Neural cell (in vitro differentiated cells): ENCODE measurements around the gene CXCL5. TPM values are rescaled to one million over a fixed set of nuclear protein-coding genes. Genes with fewer than 3 reads are reported as not detected.

Experiments used
- H2AFZ ChIP-seq: fragments of 200-600, 300-800 bp; sonication (generic), shearing (Covaris generic); 2 replicates; pipeline ENCODE4 v1.6.0; 2014; ENCODE audit warnings: low read depth, mild to moderate bottlenecking, antibody characterized with exemption, low read length, moderate library complexity
- H3F3A ChIP-seq: fragments of 200-600 bp; shearing (Covaris generic); 2 replicates; pipeline ENCODE4 v1.6.1; 2016; ENCODE audit warnings: mild to moderate bottlenecking, moderate library complexity, mixed read lengths, antibody characterized with exemption, low read length; ENCODE audit not compliant: insufficient read depth, poor library complexity, severe bottlenecking
- H3K27ac ChIP-seq: fragments of 200-600, 300-800 bp; sonication (generic), shearing (Covaris generic); 2 replicates; pipeline ENCODE4 v1.5.1; 2014; ENCODE audit warnings: mild to moderate bottlenecking, low read length, moderate library complexity
- H3K27me3 ChIP-seq: fragments of 300-800, 200-600 bp; sonication (generic), shearing (Covaris generic); 2 replicates; pipeline ENCODE4 v1.6.0; 2014; ENCODE audit warnings: mild to moderate bottlenecking, low read depth, low read length, moderate library complexity; ENCODE audit not compliant: insufficient read depth
- H3K36me3 ChIP-seq: fragments of 300-800, 200-600 bp; sonication (generic), shearing (Covaris generic); 2 replicates; pipeline ENCODE4 v1.5.1; 2014; ENCODE audit warnings: mild to moderate bottlenecking, antibody characterized with exemption, low read length, moderate library complexity; ENCODE audit not compliant: insufficient read depth
- H3K4me2 ChIP-seq: fragments of 300-800, 200-600 bp; sonication (generic), shearing (Covaris generic); 2 replicates; pipeline ENCODE4 v1.6.0; 2014; ENCODE audit warnings: mild to moderate bottlenecking, low read length
- H3K4me3 ChIP-seq: fragments of 300-800, 200-600 bp; sonication (generic), shearing (Covaris generic); 2 replicates; pipeline ENCODE4 v1.5.1; 2014; ENCODE audit warnings: mild to moderate bottlenecking, low read length, moderate library complexity
- H3K79me2 ChIP-seq: fragments of 200-600 bp; shearing (Covaris generic); replicated peaks from 2 replicates; pipeline ENCODE4 v1.6.0; 2014; ENCODE audit warnings: mild to moderate bottlenecking, low read length, moderate library complexity; ENCODE audit not compliant: insufficient read depth
- H3K9ac ChIP-seq: fragments of 300-800, 200-600 bp; sonication (generic), shearing (Covaris generic); 2 replicates; pipeline ENCODE4 v1.6.1; 2016; ENCODE audit warnings: mild to moderate bottlenecking, low read length, mixed read lengths
- H3K9me2 ChIP-seq: fragments of 200-600 bp; shearing (Covaris generic); 2 replicates; pipeline ENCODE4 v1.6.1; 2016; ENCODE audit warnings: mild to moderate bottlenecking, low read length, mixed read lengths; ENCODE audit not compliant: insufficient read depth
- H3K9me3 ChIP-seq: fragments of 200-600, 300-800 bp; sonication (generic), shearing (Covaris generic); 2 replicates; pipeline ENCODE4 v1.6.1; 2016; ENCODE audit warnings: mild to moderate bottlenecking, mixed run types, low read length, moderate library complexity, mixed read lengths
- H4K20me1 ChIP-seq: fragments of 200-600 bp; shearing (Covaris generic); 2 replicates; pipeline ENCODE4 v1.6.1; 2016; ENCODE audit warnings: mild to moderate bottlenecking, mixed run types; ENCODE audit not compliant: insufficient read depth
- EP300 ChIP-seq: fragments of 450-650 bp; conservative IDR thresholded peaks from 2 replicates; pipeline ENCODE4 v1.6.1; 2014; ENCODE audit warnings: antibody characterized with exemption, mild to moderate bottlenecking, moderate library complexity; ENCODE audit not compliant: poor library complexity, severe bottlenecking
- EZH2 ChIP-seq: fragments of 200-600, 300-800 bp; shearing (Covaris generic), sonication (generic); IDR thresholded peaks from 2 replicates; pipeline ENCODE4 v1.6.1; 2014; ENCODE audit warnings: antibody characterized with exemption, low read length, borderline replicate concordance, mild to moderate bottlenecking; ENCODE audit not compliant: insufficient read depth, poor library complexity, severe bottlenecking
- MXI1 ChIP-seq: fragments of 450-650 bp; conservative IDR thresholded peaks from 2 replicates; pipeline ENCODE4 v1.6.1; 2014; ENCODE audit warnings: antibody characterized with exemption, mild to moderate bottlenecking; ENCODE audit not compliant: poor library complexity, severe bottlenecking
- POLR2AphosphoS5 ChIP-seq: IDR thresholded peaks from 2 replicates; pipeline ENCODE4 v1.6.1; 2012
- RAD21 ChIP-seq: fragments of 450-650 bp; conservative IDR thresholded peaks from 2 replicates; pipeline ENCODE4 v1.6.1; 2014; ENCODE audit warnings: antibody characterized with exemption, mild to moderate bottlenecking, moderate library complexity
- SMC3 ChIP-seq: fragments of 450-650 bp; conservative IDR thresholded peaks from 2 replicates; pipeline ENCODE4 v1.6.1; 2014; ENCODE audit warnings: antibody characterized with exemption, mild to moderate bottlenecking, moderate library complexity; ENCODE audit not compliant: poor library complexity
- TAF1 ChIP-seq: IDR thresholded peaks from 2 replicates; pipeline ENCODE4 v1.6.1; 2012; ENCODE audit warnings: low read depth
- polyA plus RNA-seq: library from polyadenylated mRNA; depleted of rRNA; stranded (reverse); fragments of >200 nt; gene quantifications from 2 replicates; pipeline ENCODE4 v1.2.3, GENCODE V29; 2014
- TF ChIP-seq, protein P1 (sequence below): fragments of 450-650 bp; IDR thresholded peaks from 2 replicates; pipeline ENCODE4 v1.5.1; 2014; ENCODE audit warnings: antibody characterized with exemption, mild to moderate bottlenecking, moderate library complexity; ENCODE audit not compliant: poor library complexity, severe bottlenecking
- TF ChIP-seq, protein P2 (sequence below): IDR thresholded peaks from 2 replicates; pipeline ENCODE4 v1.6.1; 2012; ENCODE audit warnings: borderline replicate concordance

The CXCL5 gene
- polyA plus RNA-seq, 1 donor from 2014 or later: not detected

DNA sequence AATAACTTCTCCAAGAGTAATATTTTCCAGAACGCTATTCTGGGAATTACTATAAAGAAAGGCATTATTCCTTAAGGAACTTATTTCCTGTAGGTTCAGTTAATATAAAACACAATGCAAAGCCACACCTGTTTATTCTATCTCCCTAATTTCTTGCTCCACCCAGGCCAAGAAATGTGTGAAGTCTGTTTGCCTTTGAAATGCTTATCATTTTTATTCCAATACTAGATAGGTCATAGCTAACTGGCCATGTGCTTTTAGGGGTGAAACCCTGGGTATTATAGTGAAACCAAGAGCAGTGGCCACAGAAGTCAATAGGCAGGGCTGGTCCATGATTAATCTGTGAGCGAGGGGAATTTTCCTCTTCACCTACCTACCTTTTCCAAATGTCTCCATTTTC is 25.2 kb upstream of the CXCL5 start:
- no peak overlapping the region for H3K4me2 ChIP-seq

DNA sequence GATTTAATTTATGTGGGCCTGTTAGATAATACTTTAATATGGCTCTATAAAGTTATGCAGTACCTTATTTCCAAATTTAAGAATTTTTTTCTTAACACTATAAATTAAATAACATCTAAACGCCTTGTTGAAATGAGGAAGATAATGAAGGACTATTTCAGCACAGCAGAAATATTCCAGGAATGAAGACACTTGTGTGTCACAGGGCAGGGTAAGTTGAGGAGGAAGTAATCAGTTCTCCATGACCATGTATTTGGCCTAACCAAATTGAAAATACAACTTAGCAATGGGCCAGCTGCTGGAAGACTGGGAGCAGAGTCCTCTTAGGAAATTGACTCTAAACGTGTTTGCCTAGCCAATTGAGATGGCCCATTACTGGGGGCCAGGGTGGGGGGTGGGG is 23.1 kb upstream of the CXCL5 start:
- H3K9me3 ChIP-seq: no peaks in the 10 kb centered on the region
- no peak for TF ChIP-seq TAF1
- TF ChIP-seq POLR2AphosphoS5: no peak
- no peak for TF ChIP-seq EZH2
- TF ChIP-seq RAD21: no peak
- no peak for TF ChIP-seq SMC3
- TF ChIP-seq, protein P1, sequence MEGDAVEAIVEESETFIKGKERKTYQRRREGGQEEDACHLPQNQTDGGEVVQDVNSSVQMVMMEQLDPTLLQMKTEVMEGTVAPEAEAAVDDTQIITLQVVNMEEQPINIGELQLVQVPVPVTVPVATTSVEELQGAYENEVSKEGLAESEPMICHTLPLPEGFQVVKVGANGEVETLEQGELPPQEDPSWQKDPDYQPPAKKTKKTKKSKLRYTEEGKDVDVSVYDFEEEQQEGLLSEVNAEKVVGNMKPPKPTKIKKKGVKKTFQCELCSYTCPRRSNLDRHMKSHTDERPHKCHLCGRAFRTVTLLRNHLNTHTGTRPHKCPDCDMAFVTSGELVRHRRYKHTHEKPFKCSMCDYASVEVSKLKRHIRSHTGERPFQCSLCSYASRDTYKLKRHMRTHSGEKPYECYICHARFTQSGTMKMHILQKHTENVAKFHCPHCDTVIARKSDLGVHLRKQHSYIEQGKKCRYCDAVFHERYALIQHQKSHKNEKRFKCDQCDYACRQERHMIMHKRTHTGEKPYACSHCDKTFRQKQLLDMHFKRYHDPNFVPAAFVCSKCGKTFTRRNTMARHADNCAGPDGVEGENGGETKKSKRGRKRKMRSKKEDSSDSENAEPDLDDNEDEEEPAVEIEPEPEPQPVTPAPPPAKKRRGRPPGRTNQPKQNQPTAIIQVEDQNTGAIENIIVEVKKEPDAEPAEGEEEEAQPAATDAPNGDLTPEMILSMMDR: no peak
- no peak for TF ChIP-seq EP300
- TF ChIP-seq, protein P2, sequence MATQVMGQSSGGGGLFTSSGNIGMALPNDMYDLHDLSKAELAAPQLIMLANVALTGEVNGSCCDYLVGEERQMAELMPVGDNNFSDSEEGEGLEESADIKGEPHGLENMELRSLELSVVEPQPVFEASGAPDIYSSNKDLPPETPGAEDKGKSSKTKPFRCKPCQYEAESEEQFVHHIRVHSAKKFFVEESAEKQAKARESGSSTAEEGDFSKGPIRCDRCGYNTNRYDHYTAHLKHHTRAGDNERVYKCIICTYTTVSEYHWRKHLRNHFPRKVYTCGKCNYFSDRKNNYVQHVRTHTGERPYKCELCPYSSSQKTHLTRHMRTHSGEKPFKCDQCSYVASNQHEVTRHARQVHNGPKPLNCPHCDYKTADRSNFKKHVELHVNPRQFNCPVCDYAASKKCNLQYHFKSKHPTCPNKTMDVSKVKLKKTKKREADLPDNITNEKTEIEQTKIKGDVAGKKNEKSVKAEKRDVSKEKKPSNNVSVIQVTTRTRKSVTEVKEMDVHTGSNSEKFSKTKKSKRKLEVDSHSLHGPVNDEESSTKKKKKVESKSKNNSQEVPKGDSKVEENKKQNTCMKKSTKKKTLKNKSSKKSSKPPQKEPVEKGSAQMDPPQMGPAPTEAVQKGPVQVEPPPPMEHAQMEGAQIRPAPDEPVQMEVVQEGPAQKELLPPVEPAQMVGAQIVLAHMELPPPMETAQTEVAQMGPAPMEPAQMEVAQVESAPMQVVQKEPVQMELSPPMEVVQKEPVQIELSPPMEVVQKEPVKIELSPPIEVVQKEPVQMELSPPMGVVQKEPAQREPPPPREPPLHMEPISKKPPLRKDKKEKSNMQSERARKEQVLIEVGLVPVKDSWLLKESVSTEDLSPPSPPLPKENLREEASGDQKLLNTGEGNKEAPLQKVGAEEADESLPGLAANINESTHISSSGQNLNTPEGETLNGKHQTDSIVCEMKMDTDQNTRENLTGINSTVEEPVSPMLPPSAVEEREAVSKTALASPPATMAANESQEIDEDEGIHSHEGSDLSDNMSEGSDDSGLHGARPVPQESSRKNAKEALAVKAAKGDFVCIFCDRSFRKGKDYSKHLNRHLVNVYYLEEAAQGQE: no peak
- no peak for TF ChIP-seq MXI1
- H3K27ac ChIP-seq: no peak overlapping the region
- H3K4me3 ChIP-seq: no peak overlapping the region
- no peaks in the 10 kb centered on the region for H3K79me2 ChIP-seq
- H3K9me2 ChIP-seq: no peaks in the 10 kb centered on the region
- H2AFZ ChIP-seq: no peak overlapping the region
- no peaks in the 10 kb centered on the region for H3F3A ChIP-seq
- no peaks in the 10 kb centered on the region for H4K20me1 ChIP-seq
- no peaks in the 10 kb centered on the region for H3K27me3 ChIP-seq
- H3K36me3 ChIP-seq: no peaks in the 10 kb centered on the region
- no peak overlapping the region for H3K4me2 ChIP-seq
- no peak overlapping the region for H3K9ac ChIP-seq

More for the DNA sequence above, 25.2 kb upstream of the CXCL5 start:
- no peak overlapping the region for H3K4me3 ChIP-seq
- H3K9me3 ChIP-seq: no peaks in the 10 kb centered on the region
- no peaks in the 10 kb centered on the region for H3K36me3 ChIP-seq
- H3K9ac ChIP-seq: no peak overlapping the region
- TF ChIP-seq, protein P2: no peak
- no peaks in the 10 kb centered on the region for H3K9me2 ChIP-seq
- no peaks in the 10 kb centered on the region for H3F3A ChIP-seq
- no peaks in the 10 kb centered on the region for H4K20me1 ChIP-seq
- no peaks in the 10 kb centered on the region for H3K27me3 ChIP-seq
- H3K27ac ChIP-seq: no peak overlapping the region
- H3K79me2 ChIP-seq: no peaks in the 10 kb centered on the region
- no peak overlapping the region for H2AFZ ChIP-seq
